GM12878 (cell line): Measurements from ENCODE around the gene THAP3.

Source experiments
- EP300 ChIP-seq, 2 experiments: fragments of 150-350 bp in 1 of 2; IDR thresholded peaks; 2 replicates each; pipeline ENCODE4 v1.6.1; 2011 to 2012; ENCODE audit warnings: low read depth in 2 of 2, low read length in 2 of 2, borderline replicate concordance in 1 of 2, improper control_type of control experiment in 1 of 2, inconsistent platforms in 1 of 2; ENCODE audit not compliant: control insufficient read depth in 1 of 2
- JUND ChIP-seq: IDR thresholded peaks from 2 replicates; pipeline ENCODE4 v1.6.1; 2012; ENCODE audit warnings: low read depth, mild to moderate bottlenecking, low read length, improper control_type of control experiment, moderate library complexity
- KAT2A ChIP-seq: conservative IDR thresholded peaks from 2 replicates; pipeline ENCODE4 v1.6.1; 2011; ENCODE audit warnings: low read depth, low read length; ENCODE audit not compliant: control insufficient read depth
- NFYA ChIP-seq: IDR thresholded peaks from 2 replicates; pipeline ENCODE4 v1.6.1; 2011; ENCODE audit warnings: low read depth, mild to moderate bottlenecking, low read length, improper control_type of control experiment, borderline replicate concordance
- NFYB ChIP-seq: IDR thresholded peaks from 2 replicates; pipeline ENCODE4 v1.6.1; 2011; ENCODE audit warnings: low read depth, mild to moderate bottlenecking, low read length, improper control_type of control experiment, moderate library complexity; ENCODE audit not compliant: insufficient read depth
- POLR2A ChIP-seq: IDR thresholded peaks from 2 replicates; pipeline ENCODE4 v1.6.1; 2011; ENCODE audit warnings: low read depth, mild to moderate bottlenecking, low read length
- TF ChIP-seq, protein P1 (sequence below): IDR thresholded peaks from 2 replicates; pipeline ENCODE4 v1.6.1; 2012; ENCODE audit warnings: low read length, inconsistent platforms
- TF ChIP-seq, protein P2 (sequence below), 3 experiments: IDR thresholded peaks in 2 of 3; conservative IDR thresholded peaks in 1 of 3; 2 replicates each; pipeline ENCODE4 v1.5.1; 2011; ENCODE audit warnings: low read depth in 3 of 3, low read length in 3 of 3, mild to moderate bottlenecking in 3 of 3, control low read depth in 2 of 3, moderate library complexity in 2 of 3, inconsistent platforms in 1 of 3, mixed read lengths in 1 of 3; ENCODE audit not compliant: control insufficient read depth in 2 of 3, insufficient read depth in 1 of 3; ENCODE audit errors: extremely low read depth in 1 of 3
- TF ChIP-seq, protein P3 (sequence below): fragments of 450-650 bp; formaldehyde crosslinking; IDR thresholded peaks from 2 replicates; pipeline ENCODE4 v1.5.0; 2022; ENCODE audit warnings: mild to moderate bottlenecking, missing genetic modification characterization
- TF ChIP-seq, protein P4 (sequence below): fragments of 450-650 bp; formaldehyde crosslinking; IDR thresholded peaks from 2 replicates; pipeline ENCODE4 v1.4.0; 2020; ENCODE audit warnings: mild to moderate bottlenecking, moderate library complexity
- TF ChIP-seq, protein P5 (sequence below): IDR thresholded peaks from 2 replicates; pipeline ENCODE4 v1.6.1; 2011; ENCODE audit warnings: borderline replicate concordance, low read depth, mild to moderate bottlenecking, moderate library complexity, mixed read lengths, low read length; ENCODE audit not compliant: insufficient read depth; ENCODE audit errors: extremely low read length

DNA sequence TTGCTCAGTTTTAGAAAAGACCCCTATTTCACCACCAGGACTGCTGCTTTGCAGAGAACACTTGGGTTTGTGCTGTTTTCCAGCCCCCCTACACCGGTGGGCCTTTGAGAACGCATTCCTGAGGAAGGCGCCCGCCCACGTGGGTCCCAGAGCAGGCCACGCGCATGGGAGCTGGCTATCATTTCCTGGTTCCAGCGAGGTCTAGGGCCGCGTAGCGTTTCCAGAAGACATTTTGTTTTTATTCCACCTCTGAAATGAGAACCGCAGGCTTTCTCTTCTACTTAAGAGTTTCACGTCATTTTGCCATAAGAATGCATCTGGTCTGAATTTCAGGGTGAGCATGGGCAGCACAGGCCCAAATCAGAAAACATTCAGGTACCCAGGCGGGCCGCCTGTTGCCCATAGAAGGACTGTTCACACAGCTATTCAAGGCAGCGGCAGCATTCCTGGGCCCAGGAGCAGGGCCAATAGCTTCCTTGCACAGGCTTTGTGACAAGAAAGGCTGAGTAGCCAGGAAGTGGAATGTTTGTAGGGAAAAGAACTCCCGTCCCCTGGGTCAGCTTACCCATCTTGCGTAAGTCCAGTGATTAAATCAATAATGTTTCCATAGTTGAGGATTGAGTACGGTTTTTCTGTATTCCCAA lies 20.6 kb upstream of the THAP3 start:
- TF ChIP-seq EP300 (IDR thresholded peaks at IDR 0.05; ENCODE audit: borderline replicate concordance in 1 of 2, control insufficient read depth in 1 of 2, low read depth in 2 of 2, low read length in 2 of 2) (no peak), NFYB (no peak), KAT2A (no peak), NFYA (no peak), POLR2A (no peak), JUND (no peak)
- TF ChIP-seq, protein P1, sequence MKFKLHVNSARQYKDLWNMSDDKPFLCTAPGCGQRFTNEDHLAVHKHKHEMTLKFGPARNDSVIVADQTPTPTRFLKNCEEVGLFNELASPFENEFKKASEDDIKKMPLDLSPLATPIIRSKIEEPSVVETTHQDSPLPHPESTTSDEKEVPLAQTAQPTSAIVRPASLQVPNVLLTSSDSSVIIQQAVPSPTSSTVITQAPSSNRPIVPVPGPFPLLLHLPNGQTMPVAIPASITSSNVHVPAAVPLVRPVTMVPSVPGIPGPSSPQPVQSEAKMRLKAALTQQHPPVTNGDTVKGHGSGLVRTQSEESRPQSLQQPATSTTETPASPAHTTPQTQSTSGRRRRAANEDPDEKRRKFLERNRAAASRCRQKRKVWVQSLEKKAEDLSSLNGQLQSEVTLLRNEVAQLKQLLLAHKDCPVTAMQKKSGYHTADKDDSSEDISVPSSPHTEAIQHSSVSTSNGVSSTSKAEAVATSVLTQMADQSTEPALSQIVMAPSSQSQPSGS, result no peak
- TF ChIP-seq, protein P2, sequence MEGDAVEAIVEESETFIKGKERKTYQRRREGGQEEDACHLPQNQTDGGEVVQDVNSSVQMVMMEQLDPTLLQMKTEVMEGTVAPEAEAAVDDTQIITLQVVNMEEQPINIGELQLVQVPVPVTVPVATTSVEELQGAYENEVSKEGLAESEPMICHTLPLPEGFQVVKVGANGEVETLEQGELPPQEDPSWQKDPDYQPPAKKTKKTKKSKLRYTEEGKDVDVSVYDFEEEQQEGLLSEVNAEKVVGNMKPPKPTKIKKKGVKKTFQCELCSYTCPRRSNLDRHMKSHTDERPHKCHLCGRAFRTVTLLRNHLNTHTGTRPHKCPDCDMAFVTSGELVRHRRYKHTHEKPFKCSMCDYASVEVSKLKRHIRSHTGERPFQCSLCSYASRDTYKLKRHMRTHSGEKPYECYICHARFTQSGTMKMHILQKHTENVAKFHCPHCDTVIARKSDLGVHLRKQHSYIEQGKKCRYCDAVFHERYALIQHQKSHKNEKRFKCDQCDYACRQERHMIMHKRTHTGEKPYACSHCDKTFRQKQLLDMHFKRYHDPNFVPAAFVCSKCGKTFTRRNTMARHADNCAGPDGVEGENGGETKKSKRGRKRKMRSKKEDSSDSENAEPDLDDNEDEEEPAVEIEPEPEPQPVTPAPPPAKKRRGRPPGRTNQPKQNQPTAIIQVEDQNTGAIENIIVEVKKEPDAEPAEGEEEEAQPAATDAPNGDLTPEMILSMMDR (IDR thresholded peaks at IDR 0.05 in 2 of 3, conservative IDR thresholded peaks at IDR 0.05 in 1 of 3; ENCODE audit: control insufficient read depth in 2 of 3, extremely low read depth in 1 of 3, insufficient read depth in 1 of 3, low read depth in 3 of 3, low read length in 3 of 3), result no peak
- TF ChIP-seq, protein P3, sequence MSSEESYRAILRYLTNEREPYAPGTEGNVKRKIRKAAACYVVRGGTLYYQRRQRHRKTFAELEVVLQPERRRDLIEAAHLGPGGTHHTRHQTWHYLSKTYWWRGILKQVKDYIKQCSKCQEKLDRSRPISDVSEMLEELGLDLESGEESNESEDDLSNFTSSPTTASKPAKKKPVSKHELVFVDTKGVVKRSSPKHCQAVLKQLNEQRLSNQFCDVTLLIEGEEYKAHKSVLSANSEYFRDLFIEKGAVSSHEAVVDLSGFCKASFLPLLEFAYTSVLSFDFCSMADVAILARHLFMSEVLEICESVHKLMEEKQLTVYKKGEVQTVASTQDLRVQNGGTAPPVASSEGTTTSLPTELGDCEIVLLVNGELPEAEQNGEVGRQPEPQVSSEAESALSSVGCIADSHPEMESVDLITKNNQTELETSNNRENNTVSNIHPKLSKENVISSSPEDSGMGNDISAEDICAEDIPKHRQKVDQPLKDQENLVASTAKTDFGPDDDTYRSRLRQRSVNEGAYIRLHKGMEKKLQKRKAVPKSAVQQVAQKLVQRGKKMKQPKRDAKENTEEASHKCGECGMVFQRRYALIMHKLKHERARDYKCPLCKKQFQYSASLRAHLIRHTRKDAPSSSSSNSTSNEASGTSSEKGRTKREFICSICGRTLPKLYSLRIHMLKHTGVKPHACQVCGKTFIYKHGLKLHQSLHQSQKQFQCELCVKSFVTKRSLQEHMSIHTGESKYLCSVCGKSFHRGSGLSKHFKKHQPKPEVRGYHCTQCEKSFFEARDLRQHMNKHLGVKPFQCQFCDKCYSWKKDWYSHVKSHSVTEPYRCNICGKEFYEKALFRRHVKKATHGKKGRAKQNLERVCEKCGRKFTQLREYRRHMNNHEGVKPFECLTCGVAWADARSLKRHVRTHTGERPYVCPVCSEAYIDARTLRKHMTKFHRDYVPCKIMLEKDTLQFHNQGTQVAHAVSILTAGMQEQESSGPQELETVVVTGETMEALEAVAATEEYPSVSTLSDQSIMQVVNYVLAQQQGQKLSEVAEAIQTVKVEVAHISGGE, result no peak
- TF ChIP-seq, protein P4, sequence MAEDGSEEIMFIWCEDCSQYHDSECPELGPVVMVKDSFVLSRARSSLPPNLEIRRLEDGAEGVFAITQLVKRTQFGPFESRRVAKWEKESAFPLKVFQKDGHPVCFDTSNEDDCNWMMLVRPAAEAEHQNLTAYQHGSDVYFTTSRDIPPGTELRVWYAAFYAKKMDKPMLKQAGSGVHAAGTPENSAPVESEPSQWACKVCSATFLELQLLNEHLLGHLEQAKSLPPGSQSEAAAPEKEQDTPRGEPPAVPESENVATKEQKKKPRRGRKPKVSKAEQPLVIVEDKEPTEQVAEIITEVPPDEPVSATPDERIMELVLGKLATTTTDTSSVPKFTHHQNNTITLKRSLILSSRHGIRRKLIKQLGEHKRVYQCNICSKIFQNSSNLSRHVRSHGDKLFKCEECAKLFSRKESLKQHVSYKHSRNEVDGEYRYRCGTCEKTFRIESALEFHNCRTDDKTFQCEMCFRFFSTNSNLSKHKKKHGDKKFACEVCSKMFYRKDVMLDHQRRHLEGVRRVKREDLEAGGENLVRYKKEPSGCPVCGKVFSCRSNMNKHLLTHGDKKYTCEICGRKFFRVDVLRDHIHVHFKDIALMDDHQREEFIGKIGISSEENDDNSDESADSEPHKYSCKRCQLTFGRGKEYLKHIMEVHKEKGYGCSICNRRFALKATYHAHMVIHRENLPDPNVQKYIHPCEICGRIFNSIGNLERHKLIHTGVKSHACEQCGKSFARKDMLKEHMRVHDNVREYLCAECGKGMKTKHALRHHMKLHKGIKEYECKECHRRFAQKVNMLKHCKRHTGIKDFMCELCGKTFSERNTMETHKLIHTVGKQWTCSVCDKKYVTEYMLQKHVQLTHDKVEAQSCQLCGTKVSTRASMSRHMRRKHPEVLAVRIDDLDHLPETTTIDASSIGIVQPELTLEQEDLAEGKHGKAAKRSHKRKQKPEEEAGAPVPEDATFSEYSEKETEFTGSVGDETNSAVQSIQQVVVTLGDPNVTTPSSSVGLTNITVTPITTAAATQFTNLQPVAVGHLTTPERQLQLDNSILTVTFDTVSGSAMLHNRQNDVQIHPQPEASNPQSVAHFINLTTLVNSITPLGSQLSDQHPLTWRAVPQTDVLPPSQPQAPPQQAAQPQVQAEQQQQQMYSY (CRISPR knock-in tag), result no peak
- TF ChIP-seq, protein P5, sequence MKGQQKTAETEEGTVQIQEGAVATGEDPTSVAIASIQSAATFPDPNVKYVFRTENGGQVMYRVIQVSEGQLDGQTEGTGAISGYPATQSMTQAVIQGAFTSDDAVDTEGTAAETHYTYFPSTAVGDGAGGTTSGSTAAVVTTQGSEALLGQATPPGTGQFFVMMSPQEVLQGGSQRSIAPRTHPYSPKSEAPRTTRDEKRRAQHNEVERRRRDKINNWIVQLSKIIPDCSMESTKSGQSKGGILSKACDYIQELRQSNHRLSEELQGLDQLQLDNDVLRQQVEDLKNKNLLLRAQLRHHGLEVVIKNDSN, result no peak
